AML-193 (cell line): Measurements from ENCODE around the gene ANKS1A.
"Not testable (repeated sequence)": the region's sequence is repeated elsewhere in the genome, so short reads cannot be mapped to it uniquely, and the experiment has no call there.

Experiments used
- DNase-seq, 2 experiments: peaks; one replicate each; lab custom pipeline; 2025; lab: John Stamatoyannopoulos, UW

Gene ANKS1A

DNA sequence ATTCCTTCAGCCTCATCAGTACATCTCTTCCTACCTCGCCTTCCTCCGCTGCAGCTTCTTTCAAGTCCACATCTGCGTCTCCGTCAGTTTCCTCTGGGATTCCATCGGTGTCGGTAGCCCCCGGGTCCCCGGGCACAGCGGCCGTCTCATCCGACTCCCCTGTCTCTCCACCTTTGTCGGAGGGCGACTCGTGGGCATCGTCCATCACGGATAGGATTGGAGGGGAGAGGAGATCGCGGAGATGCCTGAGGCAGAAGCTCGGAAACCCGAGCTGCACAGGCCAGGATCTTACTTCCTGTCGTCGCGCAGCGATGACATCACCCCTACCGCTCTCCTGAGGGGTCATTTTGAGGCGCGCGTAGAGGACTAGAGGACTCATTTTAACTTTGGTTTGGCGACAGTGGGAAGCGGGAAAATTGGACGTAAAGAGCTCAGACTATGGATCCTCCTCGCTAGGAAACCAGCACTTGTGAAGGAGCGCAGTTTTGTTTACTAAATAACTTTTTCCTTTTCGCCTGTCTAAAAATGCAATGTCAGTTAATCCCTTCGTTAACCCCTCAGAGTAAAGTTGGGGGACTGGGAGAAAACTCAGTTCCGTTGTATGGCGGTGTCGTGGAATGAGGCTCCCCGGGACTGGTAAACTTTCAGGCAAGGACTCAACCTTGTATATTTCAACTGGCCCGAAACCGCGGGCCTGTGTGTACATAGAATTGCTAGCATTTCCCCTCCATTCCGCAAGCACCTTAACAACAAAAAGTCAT, 1.1 kb upstream of the ANKS1A start, which contains the start of gene TAF11:
Gene TAF11, minus strand, starts transcription at position 290 of the 761 bp plus-strand sequence. Its CDS starts 85 bp downstream, at position 205.
- DNase-seq: peak; percentile 96

DNA sequence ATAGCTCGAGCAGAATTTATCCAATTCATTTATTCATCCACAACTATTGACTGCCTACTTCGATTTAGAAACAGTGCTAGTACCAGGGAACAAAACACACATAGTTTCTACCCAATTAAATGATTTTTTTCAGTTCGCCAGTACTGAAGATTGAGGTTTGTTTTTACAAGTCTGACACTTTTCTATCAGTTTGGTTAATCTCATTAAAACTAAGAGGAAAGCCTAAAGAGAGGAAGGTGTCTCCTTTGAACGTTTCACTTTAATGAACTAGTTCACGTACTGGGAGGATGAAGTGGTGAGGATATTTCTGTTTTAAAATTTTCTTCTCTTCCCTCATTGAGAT, 570 bp upstream of the ANKS1A start:
- no peak for DNase-seq

DNA sequence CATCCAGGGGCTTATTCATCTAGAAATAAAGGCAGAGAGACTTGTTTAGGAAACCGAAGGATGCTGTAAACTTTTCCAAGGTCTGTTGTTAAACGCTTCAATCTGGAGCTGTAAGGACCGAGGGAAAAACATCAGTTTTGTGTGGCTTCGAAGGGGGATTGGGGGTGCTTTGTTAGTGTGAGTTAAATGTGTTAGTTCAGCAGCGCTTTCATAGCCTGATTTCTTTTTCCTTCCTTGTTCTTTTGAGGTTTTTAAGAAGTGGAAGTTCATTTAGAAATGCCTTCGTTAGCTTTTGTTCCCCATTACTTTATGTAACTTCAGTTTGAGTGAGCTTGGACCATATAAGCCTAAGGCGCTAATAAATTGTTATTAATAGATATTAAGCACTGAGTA, 1.5 kb downstream of the ANKS1A start:
- peak; percentile 80 to 81 for DNase-seq

DNA sequence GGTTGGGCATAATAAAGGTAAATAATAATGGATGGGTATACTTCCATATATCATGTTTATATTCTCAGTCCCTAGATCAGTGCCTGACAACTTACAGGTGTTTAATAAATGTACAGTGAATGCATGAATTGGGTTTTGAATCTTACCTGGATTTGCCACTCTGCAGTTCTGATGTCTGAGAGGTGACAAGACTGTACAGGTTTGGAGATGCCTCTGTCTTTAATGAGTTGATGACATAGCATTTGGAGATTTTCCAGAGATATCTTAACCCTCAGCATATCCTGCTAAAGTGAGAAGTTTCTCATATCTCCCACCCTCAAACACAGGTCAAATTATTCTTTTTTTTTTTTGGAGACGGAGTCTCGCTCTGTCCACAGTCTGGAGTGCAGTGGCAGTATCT, 2.2 kb downstream of the ANKS1A start:
- no peak for DNase-seq

DNA sequence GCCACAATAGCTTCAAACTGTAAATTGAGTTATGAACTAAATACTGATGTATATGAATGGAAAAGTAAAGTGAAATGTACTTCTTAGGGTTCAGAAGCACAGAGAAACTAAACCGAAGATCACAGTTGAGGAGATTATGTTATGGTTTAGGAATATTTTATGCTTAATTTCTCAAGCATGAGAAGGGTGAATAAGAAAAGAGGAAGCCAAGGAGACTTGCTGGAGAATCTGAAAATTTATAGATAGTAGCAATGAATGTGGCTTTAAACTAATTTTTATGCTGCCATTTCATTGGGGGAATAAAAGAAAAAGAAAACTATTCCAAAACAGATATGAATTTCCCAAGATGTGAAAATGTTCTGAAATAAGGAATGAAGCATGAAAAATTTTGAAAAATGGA, 5.6 kb downstream of the ANKS1A start:
- DNase-seq: peak; percentile 30 to 32

DNA sequence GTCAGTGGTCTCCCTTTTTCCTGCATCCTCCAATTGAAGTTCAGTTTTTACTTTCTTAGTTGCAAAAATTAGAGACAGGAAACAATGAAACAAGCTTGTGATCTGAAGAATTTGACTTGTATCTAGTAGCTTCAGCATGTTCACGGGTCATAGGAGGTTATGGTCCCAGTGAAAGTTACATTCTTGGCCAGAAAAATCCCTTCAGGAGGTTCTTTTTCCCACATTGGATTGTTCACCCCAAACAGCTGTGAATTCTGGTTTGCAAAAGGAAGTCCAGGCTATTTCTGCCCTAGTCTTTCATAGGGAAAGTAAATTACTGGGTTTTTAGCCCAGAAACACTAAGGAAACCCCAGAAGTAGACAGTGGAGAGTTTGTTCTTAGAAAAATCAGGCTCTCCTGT, 8.1 kb downstream of the ANKS1A start:
- DNase-seq: no peak

DNA sequence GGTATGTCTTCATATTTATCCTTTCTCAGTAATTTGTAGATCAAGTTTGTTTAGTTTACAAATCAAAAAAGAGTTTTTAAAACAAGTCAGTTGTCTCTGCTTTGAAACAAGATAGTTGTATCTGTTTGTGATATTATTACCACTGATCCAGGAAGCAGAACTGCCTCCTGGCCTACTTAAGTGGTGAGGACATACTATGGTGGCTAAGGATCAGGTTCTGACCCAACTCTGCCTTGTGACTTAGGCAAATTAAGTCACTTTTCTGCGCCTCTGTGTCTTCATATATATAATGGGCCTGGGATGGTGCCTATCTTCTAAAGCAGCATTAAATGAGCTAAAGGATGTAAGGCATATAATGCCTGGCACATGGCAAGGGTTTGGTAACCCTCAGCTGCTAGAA, 8.7 kb downstream of the ANKS1A start:
- DNase-seq: no peak

DNA sequence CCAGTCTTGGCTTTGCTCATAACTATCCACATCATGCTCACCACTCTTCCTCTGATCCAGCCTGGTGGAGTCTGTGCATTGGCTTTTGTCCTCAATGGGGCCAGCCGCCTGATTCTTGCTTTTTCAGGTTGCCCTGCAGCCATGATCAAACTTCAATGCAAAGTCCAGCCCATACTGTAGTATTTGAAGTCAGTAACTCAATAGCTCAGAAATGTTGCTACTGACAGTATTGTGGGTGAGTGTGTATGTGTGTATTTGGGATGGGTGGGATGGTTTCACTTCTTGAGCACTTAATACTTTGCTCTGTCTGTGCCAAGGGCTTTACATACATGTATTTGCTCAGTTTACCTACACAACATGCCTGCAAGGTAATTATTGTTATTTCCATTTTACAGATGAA, 10.7 kb downstream of the ANKS1A start:
- not testable (repeated sequence) for DNase-seq

DNA sequence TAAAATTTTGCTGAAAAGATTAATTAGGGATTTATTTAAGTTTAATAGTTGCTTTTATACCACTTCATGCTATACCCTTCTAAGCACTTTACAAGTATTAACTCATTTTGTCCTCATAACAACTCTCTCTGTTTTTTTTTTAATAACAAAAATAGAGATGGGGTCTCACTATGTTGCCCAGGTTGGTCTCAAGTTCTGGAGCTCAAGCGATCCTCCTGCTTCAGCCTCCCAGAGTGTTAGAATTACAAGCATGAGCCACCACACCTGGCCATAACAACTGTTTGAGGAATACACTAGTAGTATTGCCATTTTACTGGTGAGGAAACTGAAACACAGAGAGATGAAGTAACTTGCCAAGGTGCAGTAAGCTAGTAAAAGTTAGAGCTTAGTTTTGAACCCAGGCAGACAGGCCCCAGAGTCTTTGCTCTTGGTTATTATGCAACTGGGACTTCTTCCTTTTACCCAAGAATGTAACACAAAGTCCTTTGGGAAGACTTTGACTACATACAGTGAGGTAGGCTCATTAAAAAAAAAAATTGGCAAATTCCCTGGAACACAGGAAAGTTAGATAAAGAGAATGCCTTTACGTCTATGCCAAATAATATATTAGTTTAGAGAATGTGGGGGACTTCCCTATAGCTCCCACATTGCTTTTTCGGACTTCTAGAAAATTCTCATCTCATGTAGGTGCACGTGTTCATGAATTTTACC, 11.4 kb downstream of the ANKS1A start:
- no peak for DNase-seq

DNA sequence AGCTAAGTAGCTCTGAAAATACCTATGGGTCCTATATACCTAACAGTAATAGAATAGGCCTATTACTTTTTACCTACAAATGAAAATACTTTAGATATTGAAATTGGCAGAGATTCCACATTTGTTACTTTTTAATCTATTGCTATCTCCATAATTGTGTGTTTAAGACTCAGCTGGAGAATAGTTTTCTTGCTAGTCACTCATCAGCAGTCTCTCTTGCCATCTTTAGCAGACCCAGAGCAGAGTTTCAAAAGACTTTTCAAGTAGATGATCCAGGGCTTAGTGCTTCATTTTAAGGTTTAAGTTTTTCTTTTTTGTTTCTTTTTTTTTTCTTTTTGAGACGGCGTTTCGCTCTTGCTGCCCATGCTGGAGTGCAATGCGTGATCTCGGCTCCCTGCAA, 12.9 kb downstream of the ANKS1A start:
- no peak for DNase-seq

DNA sequence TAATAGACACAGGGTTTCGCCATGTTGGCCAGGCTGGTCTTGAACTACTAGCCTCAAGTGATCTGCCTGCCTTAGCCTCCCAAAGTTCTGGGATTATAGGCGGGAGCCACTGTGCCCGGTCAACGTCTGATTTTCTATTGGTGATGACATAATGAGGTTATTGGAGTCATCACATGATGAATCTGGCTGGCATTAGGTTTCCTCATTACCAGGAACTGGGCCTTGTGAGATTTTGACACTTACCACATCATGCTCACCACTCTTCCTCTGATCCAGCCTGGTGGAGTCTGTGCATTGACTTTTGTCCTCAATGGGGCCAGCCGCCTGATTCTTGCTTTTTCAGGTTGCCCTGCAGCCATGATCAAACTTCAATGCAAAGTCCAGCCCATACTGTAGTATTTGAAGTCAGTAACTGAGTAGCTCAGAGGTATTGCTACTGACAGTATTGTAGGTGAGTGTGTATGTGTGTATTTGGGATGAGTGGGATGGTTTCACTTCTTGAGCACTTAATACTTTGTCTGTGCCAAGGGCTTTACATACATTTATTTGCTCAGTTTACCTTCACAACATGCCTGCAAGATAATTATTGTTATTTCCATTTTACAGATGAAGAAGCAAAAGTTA, 16.0 kb downstream of the ANKS1A start:
- no peak for DNase-seq

DNA sequence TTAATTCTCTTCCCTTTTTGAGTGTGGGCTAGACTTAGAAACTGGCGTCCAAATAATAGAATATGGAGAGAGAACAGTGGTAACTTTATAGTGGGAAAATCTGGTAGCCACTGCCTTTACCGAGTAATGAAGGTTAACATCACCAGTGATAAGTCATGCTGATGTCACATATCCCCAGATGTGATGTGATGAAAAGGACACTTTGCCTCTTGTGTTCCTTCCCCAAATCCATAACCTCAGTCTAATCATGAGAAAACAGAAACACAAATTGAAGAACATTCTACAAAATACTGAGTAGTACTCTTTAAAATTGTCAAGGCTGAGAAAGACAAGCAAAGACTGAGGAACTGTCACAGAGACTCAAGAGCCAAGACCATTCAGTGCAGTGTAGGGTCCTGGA, 17.8 kb downstream of the ANKS1A start:
- no peak for DNase-seq

DNA sequence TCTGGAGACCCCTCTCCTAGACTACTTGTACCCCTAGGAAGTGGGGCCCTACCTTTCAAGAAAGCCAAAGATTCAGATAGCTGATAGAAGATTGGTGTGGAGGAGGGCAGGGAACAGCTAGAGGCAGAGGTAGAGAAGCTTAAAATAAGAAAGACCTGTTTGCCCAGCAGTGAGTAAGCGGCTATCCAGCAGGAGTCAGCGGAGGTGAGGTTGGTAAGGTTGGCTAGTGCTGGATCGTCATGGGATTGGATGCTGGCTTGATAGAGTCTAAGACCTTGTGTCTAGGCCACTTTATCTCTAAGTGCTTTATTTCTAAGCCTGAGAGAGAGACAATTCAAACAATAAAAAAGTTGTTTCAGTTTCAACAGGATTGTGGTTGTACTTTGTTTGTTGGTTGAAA, 19.1 kb downstream of the ANKS1A start:
- no peak for DNase-seq

DNA sequence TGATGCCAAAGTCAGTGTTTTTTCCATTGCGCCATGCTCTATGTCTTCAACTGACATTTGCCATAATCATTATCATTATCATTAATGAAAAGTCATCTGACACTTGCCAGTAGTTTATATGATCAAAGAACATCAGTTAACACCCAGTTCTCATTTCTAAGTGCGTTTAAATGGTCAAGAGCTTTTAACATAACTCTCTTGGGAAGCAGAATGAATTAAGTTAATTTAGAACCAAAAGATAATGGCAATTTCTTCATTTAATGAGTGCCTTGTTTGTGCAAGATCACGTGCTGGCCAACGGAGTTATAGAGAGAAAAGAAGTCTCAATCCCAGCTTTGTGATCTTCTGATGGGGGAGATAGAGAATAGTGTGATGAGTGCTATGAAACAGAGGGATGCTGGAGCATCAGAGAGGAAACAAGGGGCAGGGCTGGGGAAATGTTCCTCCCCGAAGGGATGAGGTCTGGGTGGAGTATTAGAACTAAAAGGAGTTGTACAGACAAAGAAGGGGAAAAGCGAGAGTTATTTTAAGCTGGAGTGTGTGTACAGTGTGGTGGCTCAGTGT, 20.3 kb downstream of the ANKS1A start:
- no peak for DNase-seq

DNA sequence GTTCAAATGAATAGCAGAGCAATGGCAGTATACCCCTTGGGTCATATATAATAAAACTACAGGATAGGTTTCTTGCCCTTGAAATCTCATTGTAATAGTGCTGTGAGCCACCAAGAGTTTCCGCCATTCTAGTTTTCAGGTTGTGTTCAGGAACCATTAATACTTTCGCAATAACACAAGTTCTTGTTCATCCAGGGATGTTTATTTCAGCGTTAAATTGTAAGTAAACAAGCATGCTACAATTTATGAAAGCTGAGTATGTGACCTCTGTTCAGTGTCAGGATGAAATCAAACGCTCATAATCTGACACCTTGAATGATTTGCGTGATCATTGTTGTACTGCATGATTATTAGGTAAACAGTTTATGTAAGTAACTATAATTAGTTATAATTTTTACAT, 22.8 kb downstream of the ANKS1A start:
- DNase-seq: no peak

DNA sequence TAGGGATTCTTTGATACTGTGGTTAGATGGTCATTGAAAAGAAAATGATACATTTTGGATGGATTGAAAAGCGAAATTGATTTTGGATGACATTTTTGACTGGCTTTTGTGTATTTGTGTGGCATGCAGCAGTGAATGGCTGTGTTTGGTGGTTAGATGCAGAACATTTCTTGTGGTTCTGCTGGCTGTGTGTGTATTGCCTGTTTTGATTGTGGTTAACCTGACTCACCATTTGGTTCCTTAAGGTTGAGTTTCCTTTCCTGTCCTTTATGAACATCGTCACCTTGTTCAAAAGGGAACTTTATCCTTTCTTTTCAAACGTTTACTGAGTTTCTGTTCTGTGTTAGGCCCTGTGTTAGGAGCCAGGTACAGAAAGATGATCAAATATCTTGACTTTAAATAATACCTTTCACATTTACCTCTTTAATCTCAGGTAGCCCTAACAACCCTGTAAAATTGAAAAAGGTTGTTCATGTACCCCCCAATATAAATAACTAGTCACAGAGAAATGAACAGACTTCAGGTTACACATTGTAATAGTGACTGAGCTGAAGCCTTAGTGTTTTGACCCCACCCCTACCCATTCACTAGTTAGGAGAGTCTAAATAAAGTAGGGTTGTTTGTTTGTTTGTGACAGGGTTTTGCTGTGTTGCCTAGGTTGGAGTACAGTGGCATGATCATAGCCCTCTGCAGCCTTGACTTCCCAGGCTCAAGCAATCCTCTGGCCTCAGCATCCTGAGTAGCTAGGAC, 23.8 kb downstream of the ANKS1A start:
- peak in 1 of 2 experiments; percentile 21 for DNase-seq

DNA sequence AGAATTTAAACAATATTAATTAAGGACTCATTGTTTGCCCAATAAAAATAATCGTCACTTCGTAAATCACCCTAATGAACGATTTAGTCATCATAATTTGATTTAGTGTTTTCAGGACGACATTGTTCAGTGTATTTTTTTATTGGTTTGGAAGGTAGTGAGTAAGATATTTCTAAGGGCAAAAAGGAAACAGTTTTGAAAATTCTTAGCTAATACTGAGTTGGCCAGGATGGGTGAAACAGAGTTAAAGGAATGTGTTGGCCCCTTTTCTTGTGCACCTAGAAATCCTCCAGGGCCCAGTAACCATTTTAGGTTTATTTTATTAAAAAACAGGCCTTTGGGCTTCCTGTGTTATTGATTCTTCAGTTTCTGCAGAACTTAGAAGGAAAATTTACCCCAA, 25.3 kb downstream of the ANKS1A start:
- no peak for DNase-seq

DNA sequence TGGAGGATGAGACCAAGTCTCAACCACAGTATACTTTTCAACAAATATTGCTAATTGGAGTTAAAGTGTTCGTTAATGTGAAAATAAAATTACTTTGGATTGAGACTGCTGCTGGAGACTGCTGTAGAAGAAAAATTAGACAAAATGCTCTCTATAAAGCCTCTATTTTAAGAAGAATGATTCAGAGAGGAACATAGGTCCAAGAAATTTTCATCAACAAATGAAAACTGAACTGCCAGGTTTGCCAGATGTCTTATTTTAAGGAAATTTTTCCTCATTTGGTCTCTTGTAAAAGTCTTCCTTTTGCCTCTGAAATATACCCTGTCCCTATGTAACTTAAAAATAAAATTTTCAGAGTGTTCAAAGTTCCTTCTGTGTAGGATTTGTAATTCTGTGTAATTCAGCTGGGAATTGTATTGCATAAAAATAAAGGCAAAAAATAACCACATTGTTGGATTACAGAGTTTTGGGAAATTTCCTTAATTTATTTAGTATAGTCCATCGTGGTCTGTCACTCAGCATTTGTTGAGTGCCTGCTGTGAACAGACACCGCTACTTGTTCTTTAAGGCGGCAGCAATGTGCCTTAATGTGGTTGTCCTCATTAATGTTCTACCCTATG, 27.4 kb downstream of the ANKS1A start:
- DNase-seq: no peak

DNA sequence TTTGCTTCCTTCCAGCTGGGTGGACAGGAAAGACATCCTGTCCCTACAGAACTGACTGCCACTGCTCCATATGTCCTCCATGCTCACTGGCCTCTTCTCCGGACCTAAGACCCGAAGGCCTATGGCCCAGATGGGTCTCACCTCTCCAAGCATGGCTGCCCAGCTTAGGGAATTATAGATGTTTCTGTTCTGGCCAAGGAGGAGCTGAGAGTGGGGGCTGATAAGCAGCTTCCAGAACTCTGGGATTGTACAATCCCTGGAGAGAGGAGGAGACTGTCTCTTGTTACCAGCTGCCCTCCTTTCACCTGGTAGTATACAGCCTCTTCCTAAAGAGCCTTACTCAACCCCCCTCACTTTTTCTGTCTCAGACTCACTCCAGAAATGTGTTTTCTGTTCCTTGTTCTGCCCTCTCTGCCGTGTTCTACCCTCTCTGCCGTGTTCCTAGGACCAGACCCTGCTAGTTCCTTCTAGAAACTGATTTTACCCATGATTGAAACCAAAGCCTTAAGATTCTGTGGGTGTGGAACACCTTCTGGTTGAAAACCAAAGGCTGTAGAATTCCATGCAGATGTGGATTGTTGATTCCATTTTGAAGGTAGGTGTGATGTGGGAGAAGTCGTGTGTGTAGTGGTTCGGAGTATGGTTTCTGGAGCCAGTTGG, 28.7 kb downstream of the ANKS1A start:
- no peak for DNase-seq

DNA sequence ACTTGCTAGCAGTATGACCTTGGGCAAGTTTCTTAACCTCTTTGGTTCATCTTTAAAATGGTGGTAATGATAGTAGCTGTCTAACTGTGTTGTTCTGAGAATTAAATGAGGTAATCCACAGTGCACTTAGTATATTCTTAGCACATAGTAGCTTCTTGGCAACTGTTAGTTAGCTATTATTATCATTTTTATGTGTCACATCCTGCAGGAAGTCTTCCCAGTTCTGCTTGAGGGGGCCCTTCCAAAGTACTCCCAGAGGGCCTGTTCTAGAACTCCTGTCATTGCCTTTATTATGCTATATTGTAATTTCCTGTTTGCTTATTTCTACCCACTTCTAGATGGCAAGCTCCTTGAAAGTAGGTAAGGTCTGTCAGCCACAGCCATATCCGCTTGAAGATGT, 30.6 kb downstream of the ANKS1A start:
- DNase-seq: no peak

DNA sequence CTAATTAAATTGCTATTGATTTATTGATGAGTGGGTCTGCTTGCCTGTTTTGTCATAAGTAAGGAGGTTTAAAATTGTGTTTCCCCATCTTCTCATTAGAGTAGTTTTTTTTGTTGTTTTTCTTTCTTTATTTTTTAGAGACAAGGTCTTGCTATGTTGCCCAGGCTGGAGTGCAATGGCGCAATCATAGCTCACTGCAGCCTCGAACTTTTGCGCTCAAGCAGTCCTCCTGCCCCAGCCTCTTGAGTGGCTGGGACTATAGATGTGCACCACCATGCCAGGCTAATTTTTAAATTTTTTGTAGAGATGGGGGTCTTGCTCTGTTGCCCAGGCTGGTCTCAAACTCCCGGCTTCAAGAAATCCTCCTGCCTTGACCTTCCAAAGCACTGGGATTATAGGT, 31.0 kb downstream of the ANKS1A start:
- DNase-seq: no peak
